LNCaP clone FGC (cell line): ENCODE measurements around the gene ASB8.

ENCODE experiments used
- DNase-seq: peaks from one replicate; pipeline ENCODE4 v3.0.0-alpha.2; 2011; ENCODE audit warnings: low read depth
- H3K4me3 ChIP-seq: 2 replicates; pipeline ENCODE4 v1.5.1; 2011; ENCODE audit warnings: mild to moderate bottlenecking, low read depth, low read length, control low read depth
- CTCF ChIP-seq: IDR thresholded peaks from 2 replicates; pipeline ENCODE4 v1.5.1; 2012; ENCODE audit warnings: mild to moderate bottlenecking; ENCODE audit not compliant: control insufficient read depth, insufficient read depth; ENCODE audit errors: extremely low read depth

Gene ASB8

GRCh38 chr12:48198985-48199384 lies 41.7 kb upstream of the ASB8 start:
- no peak for TF ChIP-seq CTCF
- DNase-seq = no peak
- H3K4me3 ChIP-seq = no peak overlapping the region

DNA sequence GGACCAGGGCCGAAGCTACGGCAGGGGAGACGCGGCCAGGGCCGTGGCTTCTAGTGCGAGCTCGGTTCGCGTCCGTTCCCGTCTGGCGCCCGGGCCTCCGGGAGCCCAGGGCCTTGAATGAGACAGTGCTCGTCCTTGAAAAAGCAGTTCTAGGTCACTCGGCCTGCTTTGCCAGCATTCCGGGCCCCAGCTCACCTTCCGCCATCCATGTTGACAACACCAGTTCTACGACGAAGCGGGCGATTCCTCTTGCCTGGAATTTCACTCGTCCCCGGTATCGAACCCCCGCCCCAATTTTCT lies 41.3 kb upstream of the ASB8 start:
- no peak overlapping the region for H3K4me3 ChIP-seq
- no peak for TF ChIP-seq CTCF
- no peak for DNase-seq

DNA sequence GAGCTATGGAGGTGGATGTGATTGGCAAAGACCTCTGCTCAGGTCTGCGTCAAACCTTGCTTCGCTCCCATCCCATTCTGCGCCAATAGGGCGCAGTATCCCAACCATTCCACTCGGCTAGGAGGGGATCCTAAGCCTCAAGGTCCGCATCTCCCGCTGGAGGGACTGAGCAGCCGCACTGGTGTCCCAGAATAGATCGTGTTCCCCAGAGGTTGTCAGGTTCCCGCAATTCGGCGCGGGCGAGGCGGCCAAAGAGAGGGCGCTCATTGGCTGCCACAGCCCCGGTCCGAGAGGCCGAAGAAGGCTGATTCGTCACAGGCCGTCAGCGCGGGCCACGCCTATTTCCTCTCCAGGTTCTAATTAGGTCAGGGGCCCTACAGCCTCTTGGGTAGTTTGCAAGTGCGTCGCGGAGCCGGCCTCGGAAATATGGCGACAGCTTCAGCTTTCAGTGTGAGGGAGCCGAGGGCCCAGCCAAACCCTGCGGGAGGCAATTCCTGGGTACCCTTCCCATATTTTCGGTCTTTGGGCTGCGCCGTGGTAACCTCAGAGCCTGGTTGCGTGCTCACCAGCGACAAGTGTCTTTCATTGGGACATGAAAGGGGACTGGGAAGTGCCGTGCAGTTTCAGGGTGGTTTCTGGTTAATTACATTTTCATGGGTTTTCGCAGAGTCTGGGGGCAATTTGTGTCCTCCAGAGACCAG lies 40.8 kb upstream of the ASB8 start:
- no peak for DNase-seq
- no peak overlapping the region for H3K4me3 ChIP-seq
- no peak for TF ChIP-seq CTCF

GRCh38 chr12:48197549-48197970 lies 40.2 kb upstream of the ASB8 start:
- H3K4me3 ChIP-seq = no peak overlapping the region
- peak; percentile 39 for TF ChIP-seq CTCF
- DNase-seq = no peak

DNA sequence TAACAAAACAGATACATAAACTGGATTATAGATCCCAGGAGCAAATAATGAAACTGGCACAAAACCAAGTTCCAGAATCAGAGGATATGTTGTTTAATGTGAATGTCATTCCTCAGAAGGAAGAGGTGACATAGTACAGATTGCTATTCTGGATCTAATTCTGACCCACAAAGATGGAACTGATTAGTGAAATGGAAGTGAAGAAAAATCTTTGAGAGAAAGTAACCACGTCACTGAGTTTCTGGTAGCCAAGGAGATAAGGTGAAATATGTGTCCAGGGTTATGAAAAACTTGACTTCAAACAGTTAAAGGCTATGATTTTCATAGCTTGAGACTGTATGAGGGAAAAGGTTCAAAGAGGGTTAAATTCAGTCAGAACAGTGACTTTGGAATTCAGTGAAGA lies 37.5 kb upstream of the ASB8 start:
- peak; percentile 54 for DNase-seq
- no peak overlapping the region for H3K4me3 ChIP-seq
- TF ChIP-seq CTCF = no peak

GRCh38 chr12:48193623-48194022 lies 36.3 kb upstream of the ASB8 start:
- H3K4me3 ChIP-seq = no peak overlapping the region
- TF ChIP-seq CTCF = no peak
- DNase-seq = no peak

GRCh38 chr12:48192861-48193260 lies 35.5 kb upstream of the ASB8 start:
- no peak overlapping the region for H3K4me3 ChIP-seq
- no peak for DNase-seq
- TF ChIP-seq CTCF = no peak
